ENCODE results near the gene ACAN. TPM values are rescaled to one million over a fixed set of nuclear protein-coding genes. Genes with fewer than 3 reads are reported as not detected.

ACAN gene
- total RNA-seq, 1 experiment from 2014 or later, result not detected

- Mint-ChIP-seq H3K4me3 (ENCODE audit: low read depth, unreplicated experiment) (no peak overlapping the region), H3K9me3 (ENCODE audit: low read depth, unreplicated experiment) (no peaks in the 10 kb centered on the region), H3K27ac (ENCODE audit: unreplicated experiment) (no peak overlapping the region), H3K4me1 (ENCODE audit: low read depth, unreplicated experiment) (no peaks in the 10 kb centered on the region), H3K27me3 (ENCODE audit: unreplicated experiment) (peaks cover 98% of the 10 kb centered on the region), H3K36me3 (ENCODE audit: insufficient read depth, unreplicated experiment) (no peaks in the 10 kb centered on the region)
- DNase-seq, result no peak
- BruUV-seq (replicated peaks), result no TSS peak
- CTCF ChIA-PET, result no interaction called here
- no peak for TF ChIP-seq CTCF (IDR thresholded peaks at IDR 0.05; ENCODE audit: unreplicated experiment)
- intact Hi-C loops (cut with micrococcal nuclease; ENCODE audit: unreplicated experiment), result no loop called here
Observed at GRCh38 chr15:88788816-88789215, 14.4 kb upstream of the ACAN start.

- Mint-ChIP-seq H3K27me3 (ENCODE audit: unreplicated experiment) (peaks cover 98% of the 10 kb centered on the region), H3K4me1 (ENCODE audit: low read depth, unreplicated experiment) (no peaks in the 10 kb centered on the region), H3K36me3 (ENCODE audit: insufficient read depth, unreplicated experiment) (no peaks in the 10 kb centered on the region), H3K9me3 (ENCODE audit: low read depth, unreplicated experiment) (no peaks in the 10 kb centered on the region), H3K4me3 (ENCODE audit: low read depth, unreplicated experiment) (no peak overlapping the region), H3K27ac (ENCODE audit: unreplicated experiment) (no peak overlapping the region)
- CTCF ChIA-PET, result no interaction called here
- intact Hi-C loops (cut with micrococcal nuclease; ENCODE audit: unreplicated experiment), result no loop called here
- DNase-seq, result no peak
- TF ChIP-seq CTCF (IDR thresholded peaks at IDR 0.05; ENCODE audit: unreplicated experiment), result no peak
- no TSS peak for BruUV-seq (replicated peaks)
Observed at GRCh38 chr15:88790486-88790885, 12.8 kb upstream of the ACAN start.

GRCh38 chr15:88791637-88792036, 11.6 kb upstream of the ACAN start:
- Mint-ChIP-seq H3K9me3 (ENCODE audit: low read depth, unreplicated experiment) (no peaks in the 10 kb centered on the region), H3K4me1 (ENCODE audit: low read depth, unreplicated experiment) (no peaks in the 10 kb centered on the region), H3K27me3 (ENCODE audit: unreplicated experiment) (peaks cover 98% of the 10 kb centered on the region), H3K27ac (ENCODE audit: unreplicated experiment) (no peak overlapping the region), H3K36me3 (ENCODE audit: insufficient read depth, unreplicated experiment) (no peaks in the 10 kb centered on the region), H3K4me3 (ENCODE audit: low read depth, unreplicated experiment) (no peak overlapping the region)
- DNase-seq, result no peak
- intact Hi-C loops (cut with micrococcal nuclease; ENCODE audit: unreplicated experiment), result no loop called here
- TF ChIP-seq CTCF (IDR thresholded peaks at IDR 0.05; ENCODE audit: unreplicated experiment), result no peak
- CTCF ChIA-PET, result interaction anchor here (0.8 kb wide), 1 partner anchor 161 kb away, joined by 3 read pairs; no protein-coding TSS in a partner anchor
- BruUV-seq (replicated peaks), result no TSS peak

- no peaks in the 10 kb centered on the region for H3K9me3 Mint-ChIP-seq (ENCODE audit: low read depth, unreplicated experiment)
- CTCF ChIA-PET, result interaction anchor here (0.8 kb wide), 1 partner anchor 162 kb away, joined by 3 read pairs; no protein-coding TSS in a partner anchor
- no peak for TF ChIP-seq CTCF (IDR thresholded peaks at IDR 0.05; ENCODE audit: unreplicated experiment)
- intact Hi-C loops (cut with micrococcal nuclease; ENCODE audit: unreplicated experiment), result no loop called here
- no peak overlapping the region for H3K4me3 Mint-ChIP-seq (ENCODE audit: low read depth, unreplicated experiment)
- no peak overlapping the region for H3K27ac Mint-ChIP-seq (ENCODE audit: unreplicated experiment)
- H3K4me1 Mint-ChIP-seq (ENCODE audit: low read depth, unreplicated experiment), result no peaks in the 10 kb centered on the region
- peaks cover 98% of the 10 kb centered on the region for H3K27me3 Mint-ChIP-seq (ENCODE audit: unreplicated experiment)
- no peaks in the 10 kb centered on the region for H3K36me3 Mint-ChIP-seq (ENCODE audit: insufficient read depth, unreplicated experiment)
- BruUV-seq (replicated peaks), result no TSS peak
- no peak for DNase-seq
Observed at GRCh38 chr15:88792342-88793282, 10.6 kb upstream of the ACAN start.

All from Calu3 (cell line).